ENCODE results near the gene KCNQ1. TPM values are rescaled to one million over a fixed set of nuclear protein-coding genes. Genes with fewer than 3 reads are reported as not detected.

KCNQ1 gene
- total RNA-seq, 1 experiment from 2014 or later = 9.2 TPM

DNA sequence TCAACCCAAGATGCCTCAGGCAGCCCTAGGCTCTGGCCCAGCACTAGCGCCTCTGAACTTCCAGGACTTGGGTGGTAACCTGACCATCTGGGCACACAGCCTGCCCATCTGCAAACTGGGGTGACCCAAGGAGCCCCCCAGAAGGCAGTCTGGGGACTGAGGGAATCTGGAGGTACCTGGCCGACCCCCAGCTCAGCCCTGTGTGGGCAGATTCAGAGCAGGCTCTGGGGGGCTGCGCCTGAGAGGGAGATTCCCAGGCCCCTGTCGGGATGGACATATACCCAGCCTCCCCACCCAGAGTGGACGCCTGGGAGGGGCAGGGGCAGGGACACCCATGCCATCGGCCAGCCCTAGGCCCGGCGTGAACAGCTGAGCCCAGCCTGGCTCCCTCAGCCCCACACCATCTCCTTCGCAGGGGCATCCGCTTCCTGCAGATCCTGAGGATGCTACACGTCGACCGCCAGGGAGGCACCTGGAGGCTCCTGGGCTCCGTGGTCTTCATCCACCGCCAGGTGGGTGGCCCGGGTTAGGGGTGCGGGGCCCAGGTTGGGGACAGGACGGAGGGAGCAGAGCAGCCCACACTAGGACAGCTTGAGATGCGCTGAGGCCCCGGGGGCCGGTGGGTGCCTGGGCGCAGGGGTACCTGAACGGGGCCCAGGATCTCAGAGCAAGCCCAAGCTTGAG, 126.9 kb downstream of the KCNQ1 start:
- no peaks in the 10 kb centered on the region for H3K4me1 Mint-ChIP-seq (ENCODE audit: low read depth, unreplicated experiment)
- no peaks in the 10 kb centered on the region for H3K27me3 Mint-ChIP-seq (ENCODE audit: unreplicated experiment)
- intact Hi-C loops (cut with micrococcal nuclease; ENCODE audit: unreplicated experiment) = no loop called here
- BruUV-seq (replicated peaks) = no TSS peak
- CTCF ChIA-PET = no interaction called here
- H3K27ac Mint-ChIP-seq (ENCODE audit: unreplicated experiment) = no peak overlapping the region
- H3K36me3 Mint-ChIP-seq (ENCODE audit: insufficient read depth, unreplicated experiment) = no peaks in the 10 kb centered on the region
- H3K9me3 Mint-ChIP-seq (ENCODE audit: low read depth, unreplicated experiment) = no peaks in the 10 kb centered on the region
- no peak for DNase-seq
- no peak for TF ChIP-seq CTCF (IDR thresholded peaks at IDR 0.05; ENCODE audit: unreplicated experiment)
- H3K4me3 Mint-ChIP-seq (ENCODE audit: low read depth, unreplicated experiment) = no peak overlapping the region

DNA sequence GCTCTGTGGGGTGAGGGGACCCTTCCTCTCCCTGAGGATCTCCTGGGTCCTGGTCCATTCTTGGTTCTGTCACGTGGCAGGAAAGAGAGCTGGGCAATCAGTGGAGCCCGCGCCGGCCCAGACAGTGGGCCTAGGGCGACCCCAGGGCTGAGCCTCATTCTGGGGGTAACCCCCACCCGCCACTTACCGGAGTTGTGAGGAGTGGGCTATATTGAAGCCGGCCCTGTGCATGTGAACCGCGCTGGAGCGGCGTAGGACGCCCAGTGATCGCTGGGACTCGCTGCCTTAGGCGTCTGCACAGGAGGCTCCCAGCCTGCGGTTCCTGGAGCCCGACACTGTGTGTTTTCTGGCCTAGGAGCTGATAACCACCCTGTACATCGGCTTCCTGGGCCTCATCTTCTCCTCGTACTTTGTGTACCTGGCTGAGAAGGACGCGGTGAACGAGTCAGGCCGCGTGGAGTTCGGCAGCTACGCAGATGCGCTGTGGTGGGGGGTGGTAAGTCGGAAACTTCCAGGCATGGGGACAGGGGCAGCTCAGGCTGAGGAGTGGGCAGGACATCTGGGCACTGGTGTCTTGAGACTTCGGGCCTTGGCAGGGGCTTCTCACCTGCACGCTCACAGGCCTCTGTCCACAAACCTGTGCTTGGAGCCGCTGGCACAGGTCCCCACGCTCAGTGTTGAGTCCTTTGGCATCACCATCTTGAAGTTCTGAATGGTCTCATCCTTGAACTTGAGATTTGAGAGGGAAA, 127.9 kb downstream of the KCNQ1 start:
- Mint-ChIP-seq H3K27me3 (ENCODE audit: unreplicated experiment) (no peaks in the 10 kb centered on the region), H3K36me3 (ENCODE audit: insufficient read depth, unreplicated experiment) (no peaks in the 10 kb centered on the region), H3K9me3 (ENCODE audit: low read depth, unreplicated experiment) (no peaks in the 10 kb centered on the region), H3K27ac (ENCODE audit: unreplicated experiment) (no peak overlapping the region), H3K4me3 (ENCODE audit: low read depth, unreplicated experiment) (no peak overlapping the region), H3K4me1 (ENCODE audit: low read depth, unreplicated experiment) (no peaks in the 10 kb centered on the region)
- intact Hi-C loops (cut with micrococcal nuclease; ENCODE audit: unreplicated experiment) = no loop called here
- no TSS peak for BruUV-seq (replicated peaks)
- no peak for TF ChIP-seq CTCF (IDR thresholded peaks at IDR 0.05; ENCODE audit: unreplicated experiment)
- CTCF ChIA-PET = no interaction called here
- no peak for DNase-seq

DNA sequence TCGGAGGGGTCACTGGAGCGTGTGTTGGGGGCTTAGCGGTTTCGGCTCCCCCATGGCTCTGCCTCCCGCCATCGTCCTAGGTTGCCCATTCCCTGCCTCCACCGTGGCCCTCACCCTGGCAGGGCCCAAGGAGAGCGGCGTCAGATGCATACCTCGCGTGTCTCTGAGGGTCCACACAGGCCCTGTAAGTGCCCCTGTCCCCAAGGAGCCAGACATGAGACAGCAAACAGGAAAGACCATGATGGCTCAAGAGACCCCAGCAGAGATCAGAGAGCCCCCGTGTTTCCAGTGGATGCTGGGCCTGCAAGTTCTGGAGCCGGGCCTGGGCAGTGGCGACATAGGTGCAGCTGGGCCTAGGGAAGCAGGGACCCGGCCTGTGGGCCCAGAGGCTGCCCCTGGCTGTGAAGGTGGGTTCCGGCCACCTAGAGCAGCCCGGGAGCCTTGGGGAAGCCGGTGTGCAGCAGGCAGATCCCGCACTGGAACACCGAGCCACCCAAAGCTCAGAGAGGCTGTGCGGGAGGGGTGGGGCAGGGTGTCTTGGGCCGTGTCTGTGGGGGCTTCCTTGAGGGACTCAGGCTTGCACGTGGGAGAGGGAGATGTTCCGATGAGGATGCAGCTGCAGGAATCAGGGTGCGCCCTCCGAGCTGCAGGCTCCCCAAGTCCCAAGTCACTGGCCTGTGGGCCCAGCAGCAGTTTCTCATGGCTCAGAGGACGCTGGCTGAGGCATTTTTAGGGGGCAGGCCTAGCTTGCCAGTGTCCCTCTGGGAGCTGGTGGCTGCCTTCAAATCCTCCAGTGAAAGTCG, 128.6 kb downstream of the KCNQ1 start:
- Mint-ChIP-seq H3K9me3 (ENCODE audit: low read depth, unreplicated experiment) (no peaks in the 10 kb centered on the region), H3K4me1 (ENCODE audit: low read depth, unreplicated experiment) (no peaks in the 10 kb centered on the region), H3K36me3 (ENCODE audit: insufficient read depth, unreplicated experiment) (no peaks in the 10 kb centered on the region), H3K27me3 (ENCODE audit: unreplicated experiment) (no peaks in the 10 kb centered on the region), H3K4me3 (ENCODE audit: low read depth, unreplicated experiment) (no peak overlapping the region), H3K27ac (ENCODE audit: unreplicated experiment) (no peak overlapping the region)
- no TSS peak for BruUV-seq (replicated peaks)
- no peak for TF ChIP-seq CTCF (IDR thresholded peaks at IDR 0.05; ENCODE audit: unreplicated experiment)
- intact Hi-C loops (cut with micrococcal nuclease; ENCODE audit: unreplicated experiment) = no loop called here
- DNase-seq = no peak
- CTCF ChIA-PET = no interaction called here

- no TSS peak for BruUV-seq (replicated peaks)
- CTCF ChIA-PET = no interaction called here
- no peak for DNase-seq
- Mint-ChIP-seq H3K27me3 (ENCODE audit: unreplicated experiment) (no peaks in the 10 kb centered on the region), H3K4me3 (ENCODE audit: low read depth, unreplicated experiment) (no peak overlapping the region), H3K4me1 (ENCODE audit: low read depth, unreplicated experiment) (no peaks in the 10 kb centered on the region), H3K27ac (ENCODE audit: unreplicated experiment) (no peak overlapping the region), H3K36me3 (ENCODE audit: insufficient read depth, unreplicated experiment) (no peaks in the 10 kb centered on the region), H3K9me3 (ENCODE audit: low read depth, unreplicated experiment) (no peaks in the 10 kb centered on the region)
- TF ChIP-seq CTCF (IDR thresholded peaks at IDR 0.05; ENCODE audit: unreplicated experiment) = no peak
- intact Hi-C loops (cut with micrococcal nuclease; ENCODE audit: unreplicated experiment) = no loop called here
Observed at GRCh38 chr11:2574043-2574552, 129.3 kb downstream of the KCNQ1 start.

Measured in Calu3 (cell line).